ENCODE measurements around the gene ORAI2.
"Not testable (repeated sequence)": the region's sequence is repeated elsewhere in the genome, so short reads cannot be mapped to it uniquely, and the experiment has no call there.

The ORAI2 gene

DNA sequence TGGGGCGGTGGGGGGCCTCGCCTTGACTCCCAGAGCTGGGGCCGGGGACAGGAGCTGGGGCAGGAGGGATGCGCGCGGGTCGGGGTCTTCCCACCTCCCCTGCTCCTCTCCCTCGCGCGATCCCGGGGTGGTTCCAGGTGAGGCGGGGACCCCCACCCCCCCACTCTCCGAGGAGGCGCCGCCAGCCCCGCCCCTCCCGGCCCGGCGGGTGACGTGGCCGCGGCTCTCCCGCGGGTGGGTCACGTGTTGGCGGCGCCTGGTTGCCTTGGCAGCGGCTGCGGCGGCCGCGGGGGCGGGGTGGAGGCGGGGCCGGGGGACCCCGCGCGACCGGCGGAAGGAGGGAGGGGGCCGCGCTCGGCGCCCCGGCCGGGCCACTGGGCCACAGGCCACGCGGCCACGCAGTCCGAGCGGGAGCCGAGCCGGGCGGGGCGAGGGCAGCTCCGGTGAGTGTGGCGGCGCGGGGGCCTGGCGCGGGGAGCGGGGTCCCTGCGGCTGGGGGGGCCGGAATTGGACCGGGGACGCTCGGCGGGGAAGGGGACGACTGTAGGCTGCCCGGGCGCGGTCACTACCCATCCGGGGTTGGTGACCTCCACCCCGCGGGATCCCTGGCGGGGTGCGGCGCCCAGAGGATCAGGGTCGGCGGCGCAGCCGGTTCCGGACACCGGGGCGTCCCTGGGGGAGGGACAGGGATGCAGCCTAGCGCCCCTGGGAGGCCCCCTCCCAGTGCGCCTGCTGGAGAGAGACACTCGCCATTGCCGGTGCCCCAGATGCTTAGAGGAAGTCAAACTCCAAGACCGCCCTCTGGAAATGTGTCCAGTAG, at the start of gene ORAI2:
TSS of gene ORAI2 (plus strand) at position 357 of the 820 bp plus-strand sequence. CDS start 5,382 bp downstream, outside the sequence.
- peak; percentile 92 for DNase-seq

DNA sequence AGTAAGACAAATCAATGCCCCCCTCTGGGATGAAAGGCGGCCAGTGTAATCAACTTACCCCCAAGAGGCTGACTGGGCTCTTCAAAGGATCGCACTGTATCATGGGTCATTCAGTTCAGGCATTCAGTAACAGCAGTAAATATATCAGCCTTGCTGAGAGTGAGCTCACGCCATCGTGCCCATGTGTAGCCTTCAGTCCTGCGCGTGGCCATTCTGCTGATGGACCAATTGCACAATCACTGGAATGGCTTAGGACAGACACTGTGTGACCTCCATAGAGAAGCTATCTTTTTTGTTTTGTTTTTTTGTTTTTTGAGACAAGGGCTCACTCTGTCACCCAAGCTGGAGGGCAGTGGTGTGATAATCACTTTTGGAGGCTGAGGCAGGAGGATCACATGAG, 46.3 kb upstream of the ORAI2 start:
- DNase-seq = no peak

DNA sequence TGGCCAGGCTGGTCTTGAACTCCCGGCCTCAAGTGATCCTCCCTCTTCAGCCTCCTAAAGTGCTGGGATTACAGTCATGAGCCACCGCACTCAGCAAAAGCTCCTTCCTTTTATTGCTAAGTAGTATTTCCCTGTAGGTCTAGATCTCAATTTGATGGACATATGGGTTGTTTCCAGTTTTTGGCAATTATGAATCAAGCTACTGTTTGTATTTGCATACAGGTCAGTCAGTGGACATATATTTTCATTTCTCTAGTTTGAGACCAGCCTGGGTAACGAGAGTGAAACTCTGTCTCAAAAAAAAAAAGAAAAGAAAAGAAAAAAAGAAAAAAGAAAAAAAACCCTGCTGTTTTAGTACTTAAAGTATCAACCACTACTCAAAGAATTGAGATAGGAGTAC, 43.6 kb upstream of the ORAI2 start:
- DNase-seq = no peak

DNA sequence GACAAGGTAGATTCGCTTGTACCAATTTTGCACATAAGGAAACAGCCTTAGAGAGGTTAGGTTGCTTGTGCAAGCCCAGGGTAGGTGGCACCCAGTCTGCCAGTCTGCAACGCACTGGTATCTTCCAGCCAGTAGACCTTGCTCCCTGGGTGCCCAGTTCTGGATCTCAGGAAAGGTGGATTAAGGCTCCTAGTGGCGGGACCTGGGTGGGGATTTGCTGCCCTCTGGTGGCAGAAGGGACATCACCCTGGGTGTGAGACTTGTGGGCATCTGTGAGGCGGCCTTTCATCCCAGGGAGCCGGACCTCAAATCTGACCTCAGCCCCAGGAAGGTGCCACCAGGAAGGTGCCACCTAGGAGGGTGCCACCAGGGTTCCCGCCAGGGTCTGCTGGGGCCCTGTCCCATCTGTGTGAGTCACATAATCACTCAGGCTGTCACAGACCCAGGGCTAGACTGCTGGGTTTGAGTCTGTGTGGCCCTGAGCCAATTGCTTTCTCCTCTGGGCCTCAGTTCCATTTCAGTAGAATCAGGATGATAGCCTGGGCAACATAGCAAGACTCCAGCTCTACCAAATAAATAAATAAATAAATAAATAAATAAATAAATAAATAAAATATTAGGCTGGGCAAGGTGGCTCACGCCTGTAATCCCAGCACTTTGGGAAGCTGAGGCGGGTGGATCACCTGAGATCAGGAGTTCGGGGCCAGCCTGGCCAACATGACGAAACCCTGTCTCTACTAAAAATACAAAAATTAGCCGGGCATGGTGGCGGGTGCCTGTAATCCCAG, 42.5 kb upstream of the ORAI2 start:
- DNase-seq = peak; percentile 96

DNA sequence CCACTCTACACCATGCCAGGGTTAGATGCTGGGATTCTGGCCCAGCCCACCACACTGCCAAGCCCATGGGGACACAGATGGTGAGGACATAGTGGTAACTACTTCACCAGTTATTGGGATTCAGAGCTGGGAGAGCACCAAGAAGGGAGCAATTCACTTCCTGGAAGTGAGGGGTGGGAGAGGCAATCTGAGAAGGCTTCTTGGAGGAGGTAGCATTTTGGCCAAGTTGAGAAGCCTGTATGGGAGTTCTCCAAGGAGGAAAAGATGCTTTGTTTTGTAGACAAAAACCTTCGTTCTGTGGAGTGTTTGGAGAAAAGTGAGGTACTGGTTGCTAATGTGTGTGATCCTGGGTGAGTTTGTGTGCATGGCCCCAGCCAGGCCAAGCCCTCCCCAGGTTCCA, 41.0 kb upstream of the ORAI2 start:
- DNase-seq = no peak

DNA sequence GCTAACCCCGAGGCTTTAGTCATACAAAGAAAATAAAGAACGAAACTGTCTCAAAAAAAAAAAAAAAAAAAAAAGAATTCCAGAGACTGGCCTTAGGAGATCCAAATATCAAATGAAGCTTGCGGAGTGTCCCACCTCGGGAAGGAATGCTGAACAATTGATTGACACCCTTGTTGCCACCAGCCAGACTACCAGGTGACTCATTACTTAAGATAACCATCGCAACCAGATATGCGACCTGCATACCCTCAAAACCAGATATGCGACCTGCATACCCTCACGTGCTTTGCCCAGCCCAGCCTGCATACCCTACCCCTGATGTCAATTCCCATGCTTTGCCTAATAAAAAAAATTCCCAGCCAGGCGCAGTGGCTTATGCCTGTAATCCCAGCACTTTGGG, 39.9 kb upstream of the ORAI2 start:
- no peak for DNase-seq

DNA sequence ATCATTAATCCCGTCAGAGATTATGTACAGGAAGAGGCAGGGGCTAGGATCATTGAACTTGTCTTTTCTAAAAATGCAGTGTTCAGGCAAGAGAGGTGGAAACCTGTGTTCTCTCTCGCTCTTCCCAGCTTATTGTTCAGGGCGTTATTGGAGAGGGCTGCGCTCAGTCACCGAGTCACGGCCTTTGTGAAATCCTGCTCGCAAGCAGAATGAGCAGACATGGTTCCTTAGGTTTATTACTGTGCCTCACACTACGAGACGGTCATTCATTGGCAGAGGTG, 37.8 kb upstream of the ORAI2 start:
- DNase-seq = peak; percentile 81

DNA sequence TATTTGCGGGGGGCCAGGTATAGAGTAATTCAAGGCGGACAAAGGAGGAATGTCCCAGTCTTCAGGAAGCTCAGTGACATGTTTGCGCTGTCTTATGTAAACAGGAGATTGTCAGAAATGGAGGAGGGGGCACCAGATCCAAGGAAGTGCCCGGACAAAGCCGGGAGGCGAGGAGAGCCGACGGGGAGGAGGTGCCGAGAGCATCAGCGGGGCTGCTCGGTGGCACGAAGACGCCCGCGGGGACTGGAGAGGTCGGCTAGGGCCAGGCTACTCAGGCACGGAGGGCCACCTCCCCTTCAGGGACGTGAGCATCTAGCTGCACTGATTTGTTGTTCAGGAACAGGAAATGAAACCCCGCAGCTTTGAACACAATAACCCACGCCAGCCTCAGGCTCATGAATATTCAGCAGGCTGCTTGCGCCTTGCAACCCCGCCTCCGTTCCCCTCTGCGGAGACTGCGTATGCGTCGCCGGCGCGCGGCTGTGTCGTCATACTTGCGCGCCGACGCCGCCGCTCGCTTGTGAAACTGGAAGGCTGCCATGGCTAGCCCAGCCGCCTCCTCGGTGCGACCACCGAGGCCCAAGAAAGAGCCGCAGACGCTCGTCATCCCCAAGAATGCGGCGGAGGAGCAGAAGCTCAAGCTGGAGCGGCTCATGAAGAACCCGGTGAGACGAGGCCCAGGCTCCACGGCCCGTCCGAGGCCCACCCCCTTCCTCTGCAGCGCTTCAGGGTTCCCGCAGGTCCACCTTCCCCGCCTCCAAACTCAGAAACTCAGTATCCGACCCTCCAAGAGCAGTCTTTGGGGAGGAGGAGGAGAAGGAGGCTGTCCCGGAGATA, 37.3 kb upstream of the ORAI2 start, which contains the start of gene PRKRIP1:
TSS of gene PRKRIP1 (plus strand) at position 491 of the 837 bp plus-strand sequence. CDS start at position 540, 49 bp downstream.
- peak; percentile 97 for DNase-seq

DNA sequence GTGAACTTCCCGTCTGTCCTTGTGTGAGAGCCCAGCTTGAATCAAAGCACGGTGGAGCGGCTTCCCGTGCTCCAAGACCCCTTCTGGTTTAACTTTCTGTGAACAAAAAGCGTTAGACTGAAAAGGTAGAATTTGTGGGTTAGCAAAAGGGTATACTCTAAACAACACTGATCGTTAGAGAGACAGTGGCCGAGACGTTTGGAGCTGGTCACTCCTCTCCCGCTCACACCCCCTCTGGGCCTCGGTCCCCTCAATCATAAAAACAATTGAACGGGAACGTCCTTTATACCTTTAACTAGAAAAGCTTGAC, 36.7 kb upstream of the ORAI2 start:
- no peak for DNase-seq

DNA sequence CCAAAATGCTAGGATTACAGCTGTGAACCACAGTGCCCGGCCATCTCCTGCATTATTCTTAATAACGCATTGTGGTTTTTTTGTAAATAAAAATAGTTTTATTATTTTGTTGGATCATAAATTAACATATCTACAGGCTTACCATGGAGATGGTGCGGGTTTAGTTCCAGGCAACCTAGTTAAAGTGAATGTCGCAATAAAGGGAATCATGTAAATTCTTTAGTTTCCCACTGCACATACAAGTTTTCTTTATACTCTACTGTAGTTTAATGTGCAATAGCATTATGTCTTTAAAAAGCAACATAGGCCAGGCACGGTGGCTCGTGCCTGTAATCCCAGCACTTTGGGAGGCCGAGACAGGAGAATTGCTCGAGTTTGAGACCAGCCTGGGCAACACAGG, 34.8 kb upstream of the ORAI2 start:
- DNase-seq = no peak

DNA sequence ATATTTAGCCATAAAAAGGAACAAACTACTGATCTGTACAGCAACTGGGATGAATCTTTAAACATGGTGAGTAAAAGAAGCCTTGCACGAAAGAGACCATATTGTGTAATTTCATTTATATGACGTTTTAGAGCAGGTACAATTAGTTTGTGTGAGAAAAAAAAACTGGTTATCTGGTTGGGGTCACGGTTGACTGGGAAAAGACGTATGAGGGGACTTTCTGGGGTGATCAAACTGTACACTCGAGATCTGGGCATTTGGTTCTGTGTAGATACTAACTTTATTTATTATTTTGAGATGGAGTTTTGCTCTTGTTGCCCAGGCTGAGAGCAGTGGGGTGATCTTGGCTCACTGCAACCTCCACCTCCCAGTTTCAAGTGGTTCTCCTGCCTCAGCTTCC, 33.0 kb upstream of the ORAI2 start:
- DNase-seq = no peak

DNA sequence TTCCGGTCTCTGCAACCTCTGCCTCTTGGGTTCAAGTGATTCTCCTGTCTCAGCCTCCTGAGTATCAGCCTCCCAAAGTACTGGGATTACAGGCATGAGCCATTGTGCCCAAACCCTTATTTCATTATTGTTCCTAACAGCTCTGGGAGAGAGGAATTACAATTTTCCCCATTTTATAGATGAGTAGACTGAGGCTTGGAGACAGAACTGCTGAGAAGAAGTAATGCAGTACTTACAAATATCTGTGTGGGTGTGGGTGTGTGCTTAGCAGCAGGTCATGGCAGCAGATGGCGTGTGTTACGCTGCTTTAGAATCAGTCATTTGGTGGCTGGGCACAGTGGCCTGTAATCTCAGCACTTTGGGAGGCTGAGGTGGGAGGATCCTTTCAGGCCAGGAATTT, 29.8 kb upstream of the ORAI2 start:
- DNase-seq = no peak

DNA sequence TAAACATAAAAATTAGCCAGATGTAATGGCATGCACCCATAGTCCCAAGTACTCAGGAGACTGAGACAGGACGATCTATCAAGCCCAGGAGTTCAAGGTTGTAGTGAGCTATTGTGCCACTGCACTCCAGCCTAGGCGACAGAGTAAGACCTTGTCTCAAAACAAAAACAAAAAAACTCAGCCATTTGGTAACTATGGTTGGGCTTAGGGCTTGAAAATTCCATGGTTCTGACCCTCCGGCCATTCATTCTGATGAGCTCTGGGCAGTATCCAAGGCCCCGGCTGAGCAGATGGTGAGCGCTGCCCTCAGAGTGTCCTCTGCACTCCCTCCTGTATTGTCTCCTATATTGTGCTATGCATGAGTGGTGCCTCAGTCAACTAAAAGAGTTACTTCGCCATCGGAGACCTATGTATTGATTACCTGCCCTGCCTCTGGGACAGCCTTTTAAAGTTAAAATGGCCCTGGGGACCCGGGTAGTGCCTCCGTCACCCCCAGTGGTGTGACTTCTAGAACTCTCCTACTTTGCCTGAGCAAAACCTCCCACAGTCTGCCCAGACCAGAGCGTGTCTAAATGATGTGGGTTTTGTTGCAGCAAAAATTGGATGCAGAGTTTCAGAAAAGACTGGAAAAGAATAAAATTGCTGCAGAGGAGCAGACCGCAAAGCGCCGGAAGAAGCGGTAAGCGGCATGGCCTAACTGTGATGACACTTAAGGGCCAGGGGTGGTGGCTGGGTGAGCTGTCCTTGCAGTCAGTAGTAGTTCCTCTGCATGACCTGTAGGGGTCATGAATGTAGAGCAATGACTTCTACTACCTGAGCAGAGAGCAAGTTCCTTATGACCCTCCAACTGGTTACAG, 29.1 kb upstream of the ORAI2 start:
- DNase-seq = peak; percentile 91

DNA sequence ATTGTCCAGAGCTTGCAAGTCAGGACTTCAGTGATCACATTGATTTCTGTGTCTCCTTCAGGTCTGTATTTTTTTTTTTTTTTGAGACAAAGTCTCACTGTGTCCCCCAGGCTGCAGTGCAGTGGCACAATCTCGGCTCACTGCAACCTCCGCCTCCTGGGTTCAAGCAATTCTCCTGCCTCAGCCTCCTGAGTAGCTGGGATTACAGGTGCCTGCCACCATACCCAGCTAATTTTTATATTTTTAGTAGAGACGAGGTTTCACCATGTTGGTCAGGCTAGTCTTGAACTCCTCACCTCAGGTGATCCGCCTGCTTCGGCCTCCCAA, 28.6 kb upstream of the ORAI2 start:
- DNase-seq = not testable (repeated sequence)

DNA sequence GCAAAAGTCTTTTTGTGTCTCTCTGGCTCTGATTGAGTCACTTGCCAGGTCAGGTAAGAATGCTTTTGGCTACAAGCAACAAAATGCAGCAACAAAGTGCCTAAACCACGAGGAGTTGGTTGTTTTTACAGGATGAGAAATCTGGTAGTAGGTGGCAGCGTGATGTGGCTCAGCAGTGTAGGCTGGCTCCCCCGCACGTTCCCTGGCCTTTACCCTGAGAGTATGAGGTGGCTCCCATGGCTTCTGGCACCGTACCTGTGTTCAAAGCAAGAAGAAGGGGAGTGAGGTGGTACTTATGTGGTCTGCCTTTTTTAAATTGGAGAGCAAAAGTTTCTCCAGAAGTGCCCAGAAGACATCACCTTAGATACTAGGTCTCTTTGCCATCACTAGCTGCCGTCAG, 25.5 kb upstream of the ORAI2 start:
- no peak for DNase-seq

DNA sequence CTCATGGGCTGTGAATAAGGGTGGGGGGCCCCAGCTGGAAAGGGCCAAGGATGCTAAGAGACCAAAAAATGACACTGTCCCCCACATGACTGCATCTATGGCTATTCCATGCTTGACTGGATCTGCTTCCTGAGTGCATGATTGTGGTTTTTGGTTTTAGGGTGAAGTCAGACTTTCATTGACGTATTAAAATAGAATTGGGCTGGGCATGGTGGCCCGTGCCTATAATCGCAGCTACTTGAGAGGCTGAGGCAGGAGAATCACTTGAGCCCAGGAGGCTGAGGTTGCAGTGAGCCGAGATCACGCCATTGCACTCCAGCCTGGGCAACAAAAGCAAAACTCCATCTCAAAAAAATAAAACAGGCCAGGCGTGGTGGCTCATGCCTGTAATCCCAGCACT, 24.8 kb upstream of the ORAI2 start:
- DNase-seq = not testable (repeated sequence)

DNA sequence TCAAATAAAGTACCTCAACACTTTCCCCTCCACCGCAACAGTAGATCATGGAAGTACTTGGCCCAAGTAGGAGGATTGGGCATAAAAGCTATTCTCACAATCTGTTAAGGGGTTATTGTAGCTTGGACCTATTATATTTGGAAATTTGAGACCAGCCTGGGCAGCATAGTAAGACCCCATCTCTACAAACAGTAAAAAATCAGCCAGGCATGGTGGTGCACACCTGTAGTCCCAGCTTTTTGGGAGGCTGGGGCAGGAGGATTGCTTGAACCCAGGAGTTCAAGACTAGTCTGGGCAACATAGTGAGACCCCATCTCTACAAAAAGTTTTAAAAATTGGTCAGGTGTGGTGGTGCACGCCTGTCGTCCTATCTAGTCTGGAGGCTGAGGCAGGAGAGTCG, 24.0 kb upstream of the ORAI2 start:
- DNase-seq = no peak

DNA sequence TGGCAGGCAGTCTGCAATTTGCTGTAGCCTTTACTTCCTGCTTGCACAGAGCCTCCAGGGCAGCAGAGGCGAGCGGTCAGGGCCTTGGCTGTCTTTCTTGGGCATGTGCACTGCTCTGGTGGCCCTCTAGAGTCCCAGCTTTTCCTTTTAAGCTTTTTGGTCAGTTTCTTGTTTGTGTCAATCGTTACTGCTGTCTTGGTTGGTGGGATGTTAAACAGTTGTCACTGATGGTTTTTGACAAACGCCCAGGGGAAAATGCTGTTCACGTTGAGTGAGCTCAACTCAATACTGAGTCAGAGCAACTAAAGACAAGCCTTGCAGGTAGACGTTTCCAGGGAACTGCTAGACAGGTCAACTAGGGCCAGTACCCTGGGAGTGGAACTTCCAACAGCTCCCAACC, 23.3 kb upstream of the ORAI2 start:
- DNase-seq = no peak

DNA sequence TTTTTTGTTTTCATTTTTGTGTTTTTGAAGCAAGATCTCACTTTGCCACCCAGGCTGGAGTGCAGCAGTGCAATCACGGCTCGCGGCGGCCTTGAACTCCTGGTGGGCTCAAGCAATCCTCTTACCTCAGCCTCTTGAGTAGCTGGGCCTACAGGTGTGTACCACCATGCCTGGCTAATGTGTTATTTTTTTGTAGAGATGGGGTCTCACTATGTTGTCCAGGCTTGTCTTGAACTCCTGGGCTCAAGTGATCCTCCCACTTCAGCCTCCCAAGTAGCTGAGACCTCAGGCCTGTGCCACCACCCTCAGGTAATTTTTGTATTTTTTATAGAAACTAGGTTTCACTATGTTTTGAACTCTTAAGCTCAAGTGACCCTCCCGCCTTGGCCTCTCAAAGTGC, 22.5 kb upstream of the ORAI2 start:
- no peak for DNase-seq

DNA sequence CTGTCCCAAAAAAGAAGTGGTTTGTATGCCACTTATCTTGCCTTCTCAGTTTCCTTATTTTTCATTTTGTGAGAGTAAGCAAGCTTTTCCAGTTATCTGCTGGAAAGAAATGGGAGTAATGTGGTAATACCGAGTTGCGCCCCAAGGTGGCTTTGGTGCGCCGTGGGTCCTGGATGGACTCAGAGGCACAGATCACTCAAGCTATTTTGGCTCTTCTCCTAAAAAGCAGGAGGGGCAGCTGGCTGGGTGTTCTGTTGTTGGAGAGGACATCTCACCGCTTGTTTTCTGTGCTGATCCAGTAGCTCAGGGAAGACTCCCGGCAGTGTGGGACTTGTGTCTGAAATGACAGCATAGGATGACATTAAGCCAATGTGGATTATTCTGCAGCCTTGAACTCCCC, 20.8 kb upstream of the ORAI2 start:
- DNase-seq = peak; percentile 48

DNA sequence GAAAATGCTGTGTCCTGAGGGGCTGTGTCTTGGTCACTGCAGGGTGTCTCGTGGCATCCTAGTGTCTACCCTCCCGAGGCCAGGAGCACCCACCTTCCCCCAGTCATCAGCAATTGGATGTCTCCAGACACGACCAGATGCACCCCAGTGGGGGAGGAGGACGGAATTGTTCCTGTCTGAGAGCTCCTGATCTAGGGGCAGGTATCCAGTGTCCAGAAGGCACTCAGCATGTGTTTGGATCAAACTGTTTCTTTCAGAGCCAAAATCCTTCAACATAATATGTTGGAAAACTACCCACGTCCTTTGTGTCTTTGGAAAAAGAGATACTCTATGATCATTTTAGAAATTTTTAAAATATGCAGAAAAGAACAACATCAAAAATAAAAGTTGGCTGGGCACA, 20.3 kb upstream of the ORAI2 start:
- DNase-seq = no peak

DNA sequence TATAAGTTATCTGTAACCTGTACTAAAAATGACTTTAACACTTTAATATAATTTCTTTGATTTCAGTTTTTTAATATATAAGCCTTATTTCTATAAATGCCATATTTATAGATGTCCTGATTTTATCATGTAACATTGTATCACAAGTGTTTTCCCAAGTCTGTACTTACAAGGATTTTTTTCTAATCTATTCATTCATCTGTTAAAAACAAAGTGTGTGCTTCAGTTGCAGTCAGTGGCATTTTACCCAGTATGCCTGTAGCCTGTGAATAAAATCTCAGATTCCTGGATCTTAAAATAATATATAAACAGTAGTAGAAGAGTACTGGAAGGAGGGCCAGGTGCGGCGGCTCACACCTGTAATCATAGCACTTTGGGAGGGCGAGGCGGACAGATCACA, 19.8 kb upstream of the ORAI2 start:
- DNase-seq = no peak

DNA sequence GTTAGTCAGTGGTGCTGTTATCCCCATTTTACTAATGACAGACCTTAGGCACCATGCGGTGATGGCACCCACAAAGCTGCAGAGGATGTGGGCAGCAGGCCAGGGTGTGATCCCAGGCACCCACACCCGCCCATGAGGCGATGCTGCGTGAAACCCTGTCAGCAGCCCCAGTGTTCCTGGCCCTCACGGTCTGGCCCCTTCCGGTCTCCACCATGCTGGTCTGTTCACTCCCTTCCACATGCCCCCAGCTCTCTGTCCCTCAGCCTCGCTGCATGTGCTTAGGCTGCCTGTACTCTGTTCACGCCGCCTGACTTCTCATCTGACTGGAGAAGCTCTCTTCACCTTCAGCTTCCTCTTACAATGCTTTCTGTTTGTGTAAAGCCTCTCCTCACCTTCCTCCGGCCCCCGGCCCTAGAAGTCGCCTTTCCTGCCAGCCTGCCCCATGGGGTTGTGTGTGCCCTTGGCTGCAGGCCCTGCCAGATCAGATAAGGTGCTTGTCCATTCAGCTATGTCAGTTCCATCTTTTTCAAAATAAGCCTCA, 17.6 kb upstream of the ORAI2 start:
- no peak for DNase-seq

Measured in DMS53 (cell line).